Thyroid gland (tissue), 4 donors: Measurements from ENCODE around the gene PTBP1.

Source experiments
- CTCF ChIP-seq, 6 experiments: fragments of 200-600 bp in 3 of 6; fragments of 450-650 bp in 3 of 6; sonication (generic) in 3 of 6; IDR thresholded peaks; one replicate each; pipeline ENCODE4 v1.5.1; 2016 to 2019; ENCODE audit warnings: antibody characterized with exemption in 6 of 6, mild to moderate bottlenecking in 2 of 6, inconsistent platforms in 1 of 6, moderate library complexity in 1 of 6
- POLR2A ChIP-seq, 2 donors: fragments of 450-650 bp; IDR thresholded peaks; one replicate each; pipeline ENCODE4 v1.6.1; 2017; ENCODE audit warnings: antibody characterized with exemption in 2 of 2, mild to moderate bottlenecking in 2 of 2, moderate library complexity in 1 of 2

- no peak for TF ChIP-seq CTCF (IDR thresholded peaks at IDR 0.05)
- no peak for TF ChIP-seq POLR2A (IDR thresholded peaks at IDR 0.05)
Measured at GRCh38 chr19:811506-812048, 14.3 kb downstream of the PTBP1 start.
